ENCODE measurements around the gene ELOVL6. TPM values are rescaled to one million over a fixed set of nuclear protein-coding genes. Genes with fewer than 3 reads are reported as not detected.

ELOVL6 gene
- total and polyA plus RNA-seq, 10 donors = 0.58 to 4.5 (median 3.3) TPM

GRCh38 chr4:110099638-110100037, 98.8 kb downstream of the ELOVL6 start:
- TF ChIP-seq CTCF (IDR thresholded peaks at IDR 0.05 in 8 of 11, conservative IDR thresholded peaks at IDR 0.05 in 3 of 11) (no peak), POLR2A (IDR thresholded peaks at IDR 0.05) (no peak)
- no peak for DNase-seq

DNA sequence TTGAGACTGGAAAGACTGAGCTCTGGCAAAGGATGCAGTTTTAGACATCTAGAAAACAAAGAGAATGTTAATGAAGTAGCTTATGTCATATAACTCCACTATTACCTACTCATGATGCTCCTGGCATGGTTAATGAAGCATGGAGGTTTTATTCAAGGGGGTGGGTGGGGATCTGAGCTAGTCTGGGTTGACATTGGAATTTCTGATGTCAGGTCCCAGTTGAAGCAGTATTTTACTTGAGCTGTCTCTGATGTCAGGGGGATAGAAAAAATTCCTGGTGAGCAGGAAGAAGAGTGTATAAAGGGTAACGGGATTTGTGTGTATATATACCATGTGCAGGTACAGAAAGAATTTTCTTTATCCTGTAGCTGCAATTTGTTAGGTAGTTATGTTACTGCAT, 102.0 kb downstream of the ELOVL6 start:
- H3K4me3 ChIP-seq = no peak overlapping the region
- H3K36me3 ChIP-seq = no peaks in the 10 kb centered on the region
- H3K9me3 ChIP-seq = no peaks in the 10 kb centered on the region
- intact Hi-C loops (cut with DNase I; ENCODE audit: low total_unique reads) = no loop called here
- no peak for DNase-seq
- TF ChIP-seq POLR2AphosphoS5 (IDR thresholded peaks at IDR 0.05) (no peak), POLR2A (IDR thresholded peaks at IDR 0.05) (no peak)
- 85 to 100% (median 89%) methylated on average over 1 of the region's 1 CpG for WGBS, 5 donors
- no peak overlapping the region for H3K27ac ChIP-seq
- no peaks in the 10 kb centered on the region for H3K4me1 ChIP-seq
- H3K27me3 ChIP-seq (replicated peaks in 1 of 7) = no peaks in the 10 kb centered on the region

More at GRCh38 chr4:110099638-110100037, 98.8 kb downstream of the ELOVL6 start:
- Histone ChIP-seq H3K4me1 (no peaks in the 10 kb centered on the region), H3K9me3 (no peaks in the 10 kb centered on the region), H3K27ac (no peak overlapping the region), H3K27me3 (replicated peaks in 1 of 7) (no peaks in the 10 kb centered on the region), H3K4me3 (no peak overlapping the region), H3K36me3 (no peaks in the 10 kb centered on the region)
- intact Hi-C loops (cut with DNase I; ENCODE audit: low total_unique reads) = no loop called here

DNA sequence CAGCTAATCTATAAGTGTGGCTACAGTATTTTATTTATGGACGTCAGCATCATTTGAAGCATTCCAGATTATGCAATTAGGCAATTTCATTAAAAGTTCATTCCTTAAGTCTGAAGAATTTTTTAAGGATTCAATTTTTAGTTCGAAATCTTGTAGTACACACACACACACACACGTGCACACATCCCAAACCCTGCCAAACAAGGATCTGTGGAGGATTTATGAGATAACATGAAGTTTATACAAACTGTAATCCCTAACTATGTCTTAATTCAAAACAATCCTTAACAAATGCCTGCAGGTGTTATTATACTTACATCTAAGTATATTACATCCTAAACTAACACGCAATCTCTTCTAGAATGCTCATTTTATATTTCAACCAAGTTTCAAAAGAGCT, 105.8 kb downstream of the ELOVL6 start:
- Histone ChIP-seq H3K4me1 (peaks cover 0 to 3% (median 0%) of the 10 kb centered on the region in 6 donors), H3K27ac (no peak overlapping the region), H3K4me3 (no peak overlapping the region), H3K9me3 (no peaks in the 10 kb centered on the region), H3K27me3 (replicated peaks in 1 of 7) (no peaks in the 10 kb centered on the region), H3K36me3 (no peaks in the 10 kb centered on the region)
- 85 to 94% (median 91%) methylated on average over 4 of the region's 4 CpGs for WGBS, 5 donors
- intact Hi-C loops (cut with DNase I; ENCODE audit: low total_unique reads) = no loop called here
- DNase-seq = no peak
- TF ChIP-seq POLR2A (IDR thresholded peaks at IDR 0.05) (no peak), POLR2AphosphoS5 (IDR thresholded peaks at IDR 0.05) (no peak), CTCF (IDR thresholded peaks at IDR 0.05 in 8 of 11, conservative IDR thresholded peaks at IDR 0.05 in 3 of 11) (no peak)

DNA sequence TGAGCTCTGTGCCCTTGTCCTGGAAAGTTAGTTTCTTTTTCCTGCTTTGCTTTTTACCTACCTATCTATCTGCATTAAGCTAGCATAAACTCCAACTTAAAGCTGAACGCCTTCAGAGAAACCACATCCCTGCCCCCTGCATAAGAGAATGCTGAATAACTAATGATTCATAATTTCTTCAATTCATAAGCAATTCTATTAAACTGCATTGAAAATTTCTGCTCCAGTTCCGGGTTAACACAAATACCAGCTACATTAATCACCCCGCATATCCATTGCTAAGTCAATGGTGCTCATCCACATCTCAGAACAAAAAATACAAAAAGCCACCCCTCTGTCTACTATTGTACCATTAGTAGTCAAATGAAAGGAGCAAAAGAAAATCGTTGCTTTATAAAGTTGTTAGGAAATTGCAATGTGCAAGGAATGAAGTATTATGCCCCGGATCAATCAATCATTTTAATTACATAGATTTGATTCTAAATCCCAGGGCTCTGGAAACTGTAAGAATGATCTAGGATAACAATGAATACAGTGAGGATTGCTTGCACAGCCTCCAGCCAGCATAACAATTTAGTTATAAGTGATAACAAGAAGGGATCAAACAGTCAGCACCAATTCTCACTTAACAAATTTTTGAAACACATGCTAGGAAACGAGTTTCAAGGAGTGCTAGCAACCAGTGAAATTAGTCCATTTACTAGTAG, 106.8 kb downstream of the ELOVL6 start:
- intact Hi-C loops (cut with DNase I; ENCODE audit: low total_unique reads) = no loop called here
- TF ChIP-seq CTCF (IDR thresholded peaks at IDR 0.05 in 8 of 11, conservative IDR thresholded peaks at IDR 0.05 in 3 of 11) (no peak), POLR2A (IDR thresholded peaks at IDR 0.05) (no peak)
- no peaks in the 10 kb centered on the region for H3K9me3 ChIP-seq
- 78 to 88% (median 85%) methylated on average over 6 of the region's 6 CpGs for WGBS, 5 donors
- H3K27ac ChIP-seq = no peak overlapping the region
- H3K36me3 ChIP-seq = no peaks in the 10 kb centered on the region
- H3K4me1 ChIP-seq = peaks cover 0 to 9% (median 0%) of the 10 kb centered on the region in 6 donors
- H3K27me3 ChIP-seq (replicated peaks in 1 of 7) = no peaks in the 10 kb centered on the region
- no peak overlapping the region for H3K4me3 ChIP-seq
- no peak for DNase-seq

Data from spleen (tissue), 11 donors.